ENCODE measurements around the gene IHH.

- TF ChIP-seq, protein P1, sequence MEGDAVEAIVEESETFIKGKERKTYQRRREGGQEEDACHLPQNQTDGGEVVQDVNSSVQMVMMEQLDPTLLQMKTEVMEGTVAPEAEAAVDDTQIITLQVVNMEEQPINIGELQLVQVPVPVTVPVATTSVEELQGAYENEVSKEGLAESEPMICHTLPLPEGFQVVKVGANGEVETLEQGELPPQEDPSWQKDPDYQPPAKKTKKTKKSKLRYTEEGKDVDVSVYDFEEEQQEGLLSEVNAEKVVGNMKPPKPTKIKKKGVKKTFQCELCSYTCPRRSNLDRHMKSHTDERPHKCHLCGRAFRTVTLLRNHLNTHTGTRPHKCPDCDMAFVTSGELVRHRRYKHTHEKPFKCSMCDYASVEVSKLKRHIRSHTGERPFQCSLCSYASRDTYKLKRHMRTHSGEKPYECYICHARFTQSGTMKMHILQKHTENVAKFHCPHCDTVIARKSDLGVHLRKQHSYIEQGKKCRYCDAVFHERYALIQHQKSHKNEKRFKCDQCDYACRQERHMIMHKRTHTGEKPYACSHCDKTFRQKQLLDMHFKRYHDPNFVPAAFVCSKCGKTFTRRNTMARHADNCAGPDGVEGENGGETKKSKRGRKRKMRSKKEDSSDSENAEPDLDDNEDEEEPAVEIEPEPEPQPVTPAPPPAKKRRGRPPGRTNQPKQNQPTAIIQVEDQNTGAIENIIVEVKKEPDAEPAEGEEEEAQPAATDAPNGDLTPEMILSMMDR (IDR thresholded peaks at IDR 0.05) = no peak
- no peak for TF ChIP-seq POLR2A (IDR thresholded peaks at IDR 0.05)
Measured at GRCh38 chr2:219089330-219089729, 28.6 kb upstream of the IHH start.

Measured in esophagus squamous epithelium (tissue), 4 donors.